ENCODE results near the gene CLCN7.

The CLCN7 gene, protein sequence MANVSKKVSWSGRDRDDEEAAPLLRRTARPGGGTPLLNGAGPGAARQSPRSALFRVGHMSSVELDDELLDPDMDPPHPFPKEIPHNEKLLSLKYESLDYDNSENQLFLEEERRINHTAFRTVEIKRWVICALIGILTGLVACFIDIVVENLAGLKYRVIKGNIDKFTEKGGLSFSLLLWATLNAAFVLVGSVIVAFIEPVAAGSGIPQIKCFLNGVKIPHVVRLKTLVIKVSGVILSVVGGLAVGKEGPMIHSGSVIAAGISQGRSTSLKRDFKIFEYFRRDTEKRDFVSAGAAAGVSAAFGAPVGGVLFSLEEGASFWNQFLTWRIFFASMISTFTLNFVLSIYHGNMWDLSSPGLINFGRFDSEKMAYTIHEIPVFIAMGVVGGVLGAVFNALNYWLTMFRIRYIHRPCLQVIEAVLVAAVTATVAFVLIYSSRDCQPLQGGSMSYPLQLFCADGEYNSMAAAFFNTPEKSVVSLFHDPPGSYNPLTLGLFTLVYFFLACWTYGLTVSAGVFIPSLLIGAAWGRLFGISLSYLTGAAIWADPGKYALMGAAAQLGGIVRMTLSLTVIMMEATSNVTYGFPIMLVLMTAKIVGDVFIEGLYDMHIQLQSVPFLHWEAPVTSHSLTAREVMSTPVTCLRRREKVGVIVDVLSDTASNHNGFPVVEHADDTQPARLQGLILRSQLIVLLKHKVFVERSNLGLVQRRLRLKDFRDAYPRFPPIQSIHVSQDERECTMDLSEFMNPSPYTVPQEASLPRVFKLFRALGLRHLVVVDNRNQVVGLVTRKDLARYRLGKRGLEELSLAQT

DNA sequence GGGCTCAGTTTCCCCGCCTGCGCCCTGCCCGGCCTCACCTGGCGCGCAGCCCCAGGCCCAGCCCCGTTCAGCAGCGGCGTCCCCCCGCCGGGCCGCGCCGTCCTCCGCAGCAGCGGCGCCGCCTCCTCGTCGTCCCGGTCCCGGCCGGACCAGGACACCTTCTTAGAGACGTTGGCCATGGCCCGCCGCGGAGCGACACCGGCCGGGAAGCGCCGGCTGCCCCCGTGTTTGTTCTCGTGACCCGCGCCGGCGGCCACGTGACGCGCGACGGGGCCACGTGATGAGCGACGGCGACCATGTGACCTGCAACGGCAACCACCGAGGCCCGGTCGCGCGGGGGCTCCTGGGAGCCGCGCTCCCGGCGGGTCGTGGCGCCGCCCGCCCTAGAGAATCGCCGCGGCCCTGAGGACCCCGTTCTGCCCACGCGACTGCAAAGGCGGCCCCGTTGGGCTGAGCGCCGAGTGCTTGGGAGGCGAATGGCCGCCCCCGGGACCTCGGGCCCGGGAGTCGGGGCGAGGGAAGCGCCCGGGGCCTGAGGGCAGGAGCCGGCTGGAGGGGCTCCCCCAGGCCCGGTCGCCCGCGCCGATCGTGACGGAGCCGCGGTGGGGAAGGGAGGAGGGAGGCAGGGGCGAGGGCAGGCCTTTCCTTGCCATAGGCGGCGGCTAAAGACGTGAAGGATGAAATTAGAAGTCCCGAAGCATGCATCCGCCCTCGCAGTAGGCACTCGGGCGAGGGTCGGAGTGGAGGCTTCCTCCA is at the start of gene CLCN7:
TSS of gene CLCN7 (minus strand) at position 233 of the 756 bp plus-strand sequence. CDS start at position 179, 54 bp downstream.
- peak within 1 kb of the TSS; percentile 62 for H3K4me3 ChIP-seq (ENCODE audit: low read depth, low read length)

DNA sequence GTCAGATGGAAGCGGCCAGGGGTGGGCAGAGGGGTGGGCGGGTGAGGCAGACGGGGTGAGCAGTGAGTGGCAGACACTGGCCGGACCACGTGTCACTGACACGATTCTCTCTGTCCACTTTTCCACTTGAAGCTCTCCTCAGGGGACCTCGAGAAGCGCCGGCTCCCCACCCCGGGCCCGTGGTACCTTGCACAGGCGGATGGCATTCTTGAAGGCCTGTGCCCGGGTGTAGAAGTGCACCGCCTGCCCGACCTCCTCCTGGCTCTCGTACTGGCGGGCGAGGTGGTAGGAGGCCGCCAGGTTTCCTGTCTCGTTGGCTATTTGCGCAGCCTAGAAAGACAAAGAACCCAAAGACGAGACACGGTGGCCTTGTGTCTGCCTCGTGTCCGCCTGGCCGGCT is 49.5 kb upstream of the CLCN7 start:
- H3K4me3 ChIP-seq (ENCODE audit: low read depth, low read length): no peak overlapping the region

DNA sequence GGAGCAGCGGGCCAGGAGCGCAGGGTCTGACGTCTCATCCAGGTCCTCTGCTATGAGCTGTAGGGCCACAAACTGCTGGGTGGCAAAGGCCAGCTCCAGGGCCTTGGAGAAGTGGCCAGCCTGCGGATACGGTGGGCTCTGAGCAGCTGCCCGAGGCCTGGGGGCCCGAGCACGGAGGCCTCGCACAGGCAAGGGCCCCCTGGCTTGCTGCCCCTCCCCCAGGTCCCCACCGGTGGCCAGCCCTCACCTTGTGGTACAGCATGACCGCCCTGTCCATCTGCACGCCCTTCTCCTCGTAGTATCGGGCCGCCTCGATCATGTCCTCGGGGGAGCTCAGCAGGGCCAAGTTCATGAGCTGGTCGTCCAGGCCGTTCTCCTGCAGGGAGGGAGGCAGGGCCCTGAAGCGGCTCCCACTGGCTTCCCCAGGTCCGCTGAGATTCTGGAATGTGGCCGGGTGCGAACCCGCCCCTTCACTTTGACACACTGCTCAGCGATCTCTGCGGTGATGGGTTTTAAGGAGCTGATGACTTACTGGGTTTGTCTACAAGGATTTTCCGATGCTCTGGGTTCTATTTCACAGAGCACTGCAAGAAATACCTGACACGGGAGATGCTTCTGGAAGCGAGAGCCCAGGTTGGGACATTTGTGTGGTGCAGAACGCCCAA is 48.9 kb upstream of the CLCN7 start:
- no peak overlapping the region for H3K4me3 ChIP-seq (ENCODE audit: low read depth, low read length)

DNA sequence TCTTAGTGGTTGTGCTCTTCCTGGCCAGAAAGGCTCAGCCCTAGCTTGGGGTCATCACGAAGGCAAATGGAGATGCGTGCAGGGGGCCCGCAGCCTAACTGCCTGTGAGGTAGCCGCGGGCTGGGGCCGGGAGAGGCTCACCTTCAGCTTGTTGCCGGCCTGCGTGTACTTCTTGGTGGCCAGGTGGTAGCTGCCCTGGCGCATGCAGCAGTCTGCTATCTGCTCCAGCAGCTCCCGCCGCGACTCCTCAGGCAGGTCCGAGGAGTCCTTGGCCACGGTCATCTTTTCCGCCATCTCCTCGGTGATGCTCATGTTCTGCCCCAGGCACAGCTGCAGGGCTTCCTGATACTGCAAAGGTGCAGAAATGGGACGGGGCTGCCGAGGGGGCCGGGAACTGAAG is 45.6 kb upstream of the CLCN7 start:
- no peak overlapping the region for H3K4me3 ChIP-seq (ENCODE audit: low read depth, low read length)

DNA sequence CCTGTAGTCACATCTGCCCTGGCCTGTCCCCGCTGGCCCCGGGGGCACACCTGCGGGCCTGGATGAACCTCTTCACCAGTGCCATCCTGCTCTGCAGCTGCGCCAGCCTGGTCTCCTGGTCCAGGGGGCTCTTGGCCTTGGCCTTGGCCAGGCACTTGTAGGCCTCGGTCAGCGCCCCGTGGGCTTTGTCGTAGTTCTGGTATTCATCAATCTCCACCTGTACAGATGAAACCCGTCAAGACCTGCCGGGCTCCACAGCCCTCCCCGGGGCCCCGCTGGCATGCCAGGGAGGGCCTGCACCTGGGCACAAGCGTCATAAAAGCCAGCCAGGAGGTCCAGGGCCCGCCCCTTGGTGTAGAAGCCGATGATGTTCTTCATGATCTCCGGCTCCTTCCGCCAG is 45.0 kb upstream of the CLCN7 start:
- H3K4me3 ChIP-seq (ENCODE audit: low read depth, low read length): no peak overlapping the region

DNA sequence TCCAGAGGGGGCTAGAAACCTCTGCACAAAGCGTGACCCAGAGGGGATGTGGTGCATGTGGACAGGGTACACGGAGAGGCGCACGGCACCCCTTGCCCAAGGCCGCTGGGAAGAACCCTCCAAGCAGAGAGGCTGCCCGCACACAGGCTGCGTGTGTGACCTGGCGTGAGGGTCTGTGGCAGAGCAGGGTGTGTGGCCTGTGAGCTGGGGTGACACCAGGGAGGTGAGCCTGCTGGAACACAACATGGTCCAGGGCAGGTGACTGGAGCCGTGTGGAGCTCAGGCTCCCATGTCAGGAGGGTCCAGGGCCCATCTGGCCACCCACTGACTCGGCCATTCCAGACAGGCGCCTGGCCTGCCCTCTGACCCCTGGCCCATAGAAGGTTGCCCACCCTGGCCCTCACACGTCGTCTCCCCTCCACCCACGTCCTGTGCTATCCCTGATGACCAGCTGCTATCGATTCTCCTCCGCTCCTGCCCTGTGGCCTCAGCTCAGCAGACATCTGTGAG is 43.9 kb upstream of the CLCN7 start:
- H3K4me3 ChIP-seq (ENCODE audit: low read depth, low read length): no peak overlapping the region

DNA sequence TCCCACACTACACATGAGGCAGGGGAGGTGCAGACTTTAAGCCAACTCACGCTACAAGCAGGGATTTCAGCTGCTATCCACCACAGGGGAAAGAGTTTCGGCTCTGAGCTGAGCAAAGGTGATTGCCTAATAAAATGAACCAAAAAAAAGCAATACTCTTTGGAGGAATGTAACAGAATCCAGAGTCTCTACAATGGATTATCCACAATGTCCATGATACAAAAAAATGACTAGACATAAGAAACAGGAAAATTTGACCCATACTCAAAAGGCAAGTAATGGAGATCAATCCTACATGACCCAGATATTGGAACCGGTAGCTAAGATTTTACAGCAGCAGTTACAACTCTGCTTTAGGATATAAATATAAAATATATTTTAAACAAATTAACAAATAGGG is 39.7 kb upstream of the CLCN7 start:
- no peak overlapping the region for H3K4me3 ChIP-seq (ENCODE audit: low read depth, low read length)

DNA sequence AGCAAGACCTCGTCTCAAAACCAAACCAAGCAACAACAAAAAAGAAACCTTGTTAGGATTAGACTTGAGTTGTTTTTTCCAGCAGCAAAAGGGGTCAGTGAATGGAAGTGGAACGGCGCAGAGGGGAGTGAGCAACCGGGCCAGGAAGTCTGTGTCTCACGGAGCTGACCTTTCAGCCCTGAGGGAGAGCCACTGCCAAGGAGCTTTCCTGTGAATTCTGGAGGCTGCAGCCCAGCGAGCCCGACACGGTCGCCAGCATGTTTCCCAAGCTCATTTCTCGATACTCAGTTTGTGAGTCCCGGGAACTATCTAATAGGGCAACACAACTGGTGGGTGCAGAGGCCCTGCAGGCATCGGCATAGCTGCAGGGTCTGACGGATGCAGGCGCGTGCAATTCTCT is 37.9 kb upstream of the CLCN7 start:
- no peak overlapping the region for H3K4me3 ChIP-seq (ENCODE audit: low read depth, low read length)

DNA sequence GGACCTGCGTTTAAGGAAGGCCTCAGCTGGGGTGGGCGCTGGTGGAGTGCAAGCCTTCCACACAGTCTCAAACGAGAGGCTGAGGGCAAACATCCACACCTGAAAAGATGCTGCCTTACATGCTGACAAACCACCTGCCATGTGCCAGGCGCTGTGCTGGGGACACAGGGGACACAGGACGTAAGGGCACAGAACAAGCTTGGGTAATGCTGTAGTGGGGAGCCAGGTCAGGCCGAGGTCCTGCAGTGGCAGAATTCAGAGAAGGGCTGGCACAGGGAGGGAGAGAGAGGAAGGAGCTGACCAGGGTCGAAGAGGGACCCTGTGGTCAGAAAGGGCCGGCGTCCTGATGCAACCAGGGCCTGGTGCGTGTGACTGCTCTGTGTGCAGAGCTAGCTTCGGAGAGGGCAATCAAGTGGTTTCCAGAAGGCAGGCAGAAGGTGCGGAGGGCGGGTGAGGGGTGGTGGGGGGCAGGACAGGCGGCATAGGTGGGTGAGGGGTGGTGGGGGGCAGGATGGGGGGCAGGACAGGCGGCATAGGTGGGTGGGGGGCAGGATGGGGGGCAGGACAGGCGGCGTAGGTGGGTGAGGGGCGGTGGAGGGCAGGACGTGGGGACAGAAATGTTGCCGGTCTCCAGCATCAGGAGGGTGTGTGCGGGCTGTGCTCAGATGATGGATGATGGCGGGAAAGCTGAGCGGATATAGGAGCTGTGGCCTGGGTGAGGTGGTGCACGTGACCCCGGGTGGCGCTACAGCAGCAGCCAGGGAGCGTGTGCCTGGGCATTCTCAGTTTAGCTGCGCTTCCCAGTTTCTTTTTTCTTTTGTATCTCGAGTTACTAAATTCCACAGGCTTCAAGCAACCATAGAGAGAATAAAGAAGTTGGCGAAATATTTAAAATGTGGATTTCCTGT is 37.1 kb upstream of the CLCN7 start:
- no peak overlapping the region for H3K4me3 ChIP-seq (ENCODE audit: low read depth, low read length)

DNA sequence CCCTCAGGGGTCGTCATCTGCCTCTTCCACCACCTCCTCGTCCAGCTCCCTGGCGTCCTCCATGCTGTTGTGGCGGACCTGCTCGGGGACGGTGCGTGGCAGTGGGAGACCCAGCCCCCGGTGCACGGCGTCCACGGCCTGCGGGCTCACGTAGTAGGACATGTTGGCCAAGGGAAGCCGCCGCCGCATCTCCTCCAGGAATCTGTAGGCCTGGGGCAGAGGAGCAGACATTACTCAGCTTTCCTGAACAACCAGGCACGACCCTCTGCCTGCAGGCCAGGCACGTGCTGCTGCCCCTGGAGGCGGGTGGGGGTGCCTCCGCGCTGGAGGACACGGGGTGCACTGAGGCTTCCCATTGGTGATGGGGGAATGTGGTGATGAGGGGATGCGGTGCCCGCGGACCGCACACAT is 36.1 kb upstream of the CLCN7 start:
- no peak overlapping the region for H3K4me3 ChIP-seq (ENCODE audit: low read depth, low read length)

DNA sequence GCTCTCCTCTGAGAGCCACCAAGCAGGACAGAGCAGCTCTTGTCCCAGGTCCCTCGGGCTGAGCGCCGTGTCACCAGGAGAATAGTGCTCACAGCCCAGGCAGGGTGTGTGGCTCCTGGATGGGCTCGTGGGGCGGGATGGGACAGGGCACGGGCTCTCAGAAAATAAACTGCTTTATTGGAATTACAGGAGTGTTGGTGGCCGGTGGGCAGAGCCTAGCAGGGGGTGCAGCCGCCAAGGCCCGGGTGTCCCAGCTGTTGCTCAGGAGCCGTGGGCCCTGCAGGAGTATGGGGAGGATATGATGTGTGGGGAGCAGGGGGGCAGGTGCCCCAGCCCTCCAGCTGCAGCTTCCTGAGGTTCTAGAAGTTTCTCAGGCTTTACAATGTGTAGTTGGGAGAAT is 35.4 kb upstream of the CLCN7 start:
- no peak overlapping the region for H3K4me3 ChIP-seq (ENCODE audit: low read depth, low read length)

DNA sequence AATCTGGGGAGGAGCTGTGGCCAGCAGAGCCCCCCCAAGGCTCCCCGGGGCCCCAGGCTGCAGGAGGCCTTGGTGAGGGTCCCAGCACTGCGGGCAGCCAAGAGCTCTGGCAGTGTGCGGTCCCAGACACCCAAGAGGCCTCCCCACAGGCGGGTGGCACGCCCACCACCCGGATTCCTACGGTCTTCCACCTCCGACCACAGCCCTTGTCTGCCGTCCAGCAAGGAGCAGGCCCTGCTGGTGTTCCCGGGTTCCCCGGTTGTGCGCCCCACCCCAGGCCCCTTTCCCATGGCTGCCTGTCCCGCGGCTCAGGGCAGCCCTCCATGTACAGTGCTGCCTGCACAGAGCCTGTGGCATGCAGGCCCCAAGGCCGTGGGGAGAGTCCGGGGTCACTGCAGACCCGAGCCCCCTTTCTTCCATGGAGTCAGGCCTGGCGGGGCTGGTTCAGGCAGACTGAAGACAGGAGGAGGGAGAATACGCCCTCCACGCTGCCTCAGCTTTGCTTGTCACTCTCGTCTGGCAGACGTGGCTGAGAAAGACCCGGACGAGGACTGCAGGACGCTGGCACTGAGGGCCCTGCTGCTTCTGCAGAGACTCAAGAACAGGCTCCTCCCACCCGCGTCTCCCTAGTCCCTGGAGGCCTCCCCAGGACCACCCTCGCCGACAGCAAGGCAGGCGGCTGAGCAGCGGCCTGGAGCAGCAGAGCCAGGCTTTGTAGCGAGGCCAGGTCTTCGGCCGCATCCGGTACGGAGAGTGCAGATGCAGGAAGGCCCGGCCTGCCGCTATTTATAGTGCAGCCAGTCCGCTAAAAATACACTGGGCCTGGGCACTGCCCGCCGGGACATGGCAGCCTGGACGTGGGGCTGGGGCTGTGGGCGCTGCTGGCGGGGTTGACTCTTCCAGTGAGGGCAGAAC is 34.7 kb upstream of the CLCN7 start:
- no peak overlapping the region for H3K4me3 ChIP-seq (ENCODE audit: low read depth, low read length)

DNA sequence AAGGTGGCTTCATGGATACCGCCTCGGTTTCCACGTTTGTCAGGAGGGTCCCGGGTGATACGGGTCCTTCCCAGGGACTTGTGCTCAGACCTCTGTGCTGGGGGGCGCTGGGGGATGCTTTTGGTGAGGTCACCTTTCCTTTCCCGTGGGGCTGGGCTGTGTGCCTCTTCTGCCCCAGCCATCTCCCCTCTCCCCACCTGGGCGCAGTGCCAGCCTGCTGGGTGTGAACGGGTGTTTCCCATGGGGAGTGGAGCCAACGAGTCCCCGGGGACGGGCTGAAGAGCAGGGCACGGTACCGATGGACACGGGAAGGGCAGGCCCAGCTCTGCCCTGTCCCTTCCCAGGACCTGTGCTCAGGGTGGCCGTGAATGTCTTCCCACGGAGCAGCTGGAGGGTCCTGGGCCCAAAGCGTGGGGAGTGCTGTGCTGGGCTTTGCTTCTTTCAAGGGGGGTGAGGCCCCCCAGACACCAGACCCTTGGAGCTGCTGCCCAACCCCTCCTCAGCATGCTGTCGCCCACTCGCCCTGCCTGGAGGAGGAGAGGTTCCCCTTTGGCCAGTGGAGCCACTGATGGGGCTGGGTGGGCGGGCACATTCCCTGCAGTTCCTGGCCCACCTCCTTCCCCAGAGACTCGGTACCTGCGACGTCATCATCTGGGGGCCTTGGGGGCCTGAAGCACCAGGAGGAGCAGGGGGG is 33.8 kb upstream of the CLCN7 start:
- H3K4me3 ChIP-seq (ENCODE audit: low read depth, low read length): no peak overlapping the region

DNA sequence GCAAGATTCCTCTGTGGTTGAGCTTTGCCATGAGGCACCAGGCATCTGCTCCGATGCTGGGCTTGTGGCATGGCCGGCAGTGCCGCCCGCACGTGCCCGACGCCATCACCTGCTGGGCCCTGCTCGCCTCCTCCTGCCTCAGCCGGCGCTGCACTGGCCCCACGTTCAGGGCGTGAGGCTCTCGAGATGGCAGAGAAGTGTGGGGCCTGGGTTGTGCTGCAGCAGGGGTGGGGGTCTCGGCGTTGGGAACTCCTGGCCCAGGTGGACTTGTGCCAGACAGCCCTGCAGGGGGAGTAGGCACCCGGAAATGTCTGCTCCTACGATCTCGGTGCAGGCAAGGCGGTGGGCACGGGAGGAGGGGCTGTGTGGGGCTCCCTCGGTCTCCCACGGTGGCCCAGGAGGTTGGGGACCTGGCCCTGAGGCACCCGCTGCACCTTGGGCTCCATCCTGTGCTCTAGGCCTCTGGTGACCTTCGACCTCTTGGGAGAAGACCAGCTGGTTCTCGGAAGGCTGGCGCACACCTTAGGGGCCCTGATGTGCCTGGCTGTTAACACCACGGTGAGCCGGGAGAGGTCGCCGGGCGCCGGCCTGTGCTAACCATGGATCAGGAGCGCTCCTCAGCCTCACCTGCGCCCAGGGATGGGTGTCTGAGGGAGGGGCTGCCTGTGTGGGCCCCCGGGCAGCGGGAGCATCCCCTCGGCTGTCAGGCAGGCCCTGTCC is 31.8 kb upstream of the CLCN7 start:
- H3K4me3 ChIP-seq (ENCODE audit: low read depth, low read length): no peak overlapping the region

DNA sequence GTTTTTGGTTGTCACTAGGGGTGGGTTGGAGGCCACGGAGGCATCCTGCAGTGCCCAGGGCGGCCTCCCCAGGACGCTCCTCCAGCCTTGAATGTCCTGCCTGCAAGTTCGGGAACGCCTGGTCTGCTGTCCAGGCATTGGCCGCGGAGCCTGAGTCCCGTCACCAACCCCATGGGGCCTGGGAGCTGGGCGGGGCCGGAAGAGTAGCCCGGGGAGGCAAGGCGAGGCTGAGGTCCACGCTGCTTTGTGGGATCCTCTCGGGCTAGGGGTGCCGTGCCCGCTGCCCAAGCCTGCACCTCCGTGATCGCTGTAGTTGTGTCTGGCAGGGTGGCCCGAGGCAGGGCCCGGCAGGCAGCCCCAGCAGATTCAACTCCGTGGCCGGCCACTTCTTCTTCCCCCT is 31.1 kb upstream of the CLCN7 start:
- H3K4me3 ChIP-seq (ENCODE audit: low read depth, low read length): no peak overlapping the region

DNA sequence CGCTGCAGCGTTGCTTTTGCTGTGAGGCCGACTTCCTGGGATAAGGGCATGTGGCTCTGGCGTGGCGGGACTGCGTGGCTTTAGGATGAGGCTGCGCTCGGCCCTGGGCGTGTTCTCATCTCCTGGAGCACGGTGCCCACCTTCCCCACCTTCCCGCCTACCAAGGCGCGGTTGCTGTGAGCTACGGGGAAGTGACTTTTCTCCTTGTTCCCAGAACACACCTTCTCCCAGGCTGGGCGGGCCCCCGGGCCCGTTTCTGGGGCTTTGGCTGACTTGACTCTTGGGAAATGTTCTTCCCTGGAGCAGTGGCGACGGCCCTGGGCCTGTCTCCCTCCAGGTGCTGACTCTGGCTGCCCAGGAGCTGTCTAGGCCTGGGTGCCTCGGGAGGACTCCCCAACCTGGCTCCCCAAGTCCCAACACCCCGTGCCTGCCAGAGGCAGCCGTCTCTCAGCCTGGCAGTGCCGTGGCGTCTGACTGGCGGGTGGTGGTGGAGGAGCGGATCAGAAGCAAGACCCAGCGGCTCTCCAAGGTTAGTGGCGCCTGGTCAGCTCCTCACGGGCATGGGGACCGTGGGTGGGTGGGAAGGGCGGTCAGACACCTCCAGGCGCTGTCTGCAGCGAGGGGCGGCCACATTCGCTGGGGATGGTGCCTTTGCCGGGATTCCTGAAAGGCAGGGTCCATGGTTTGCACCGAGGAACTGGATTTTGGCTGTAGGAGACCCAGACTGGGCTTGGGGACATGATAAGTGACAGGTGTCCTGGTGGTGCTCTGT is 30.4 kb upstream of the CLCN7 start:
- no peak overlapping the region for H3K4me3 ChIP-seq (ENCODE audit: low read depth, low read length)

Data from iPS-11a (cell line).